ENCODE data around the gene KRTAP10-5.

DNA sequence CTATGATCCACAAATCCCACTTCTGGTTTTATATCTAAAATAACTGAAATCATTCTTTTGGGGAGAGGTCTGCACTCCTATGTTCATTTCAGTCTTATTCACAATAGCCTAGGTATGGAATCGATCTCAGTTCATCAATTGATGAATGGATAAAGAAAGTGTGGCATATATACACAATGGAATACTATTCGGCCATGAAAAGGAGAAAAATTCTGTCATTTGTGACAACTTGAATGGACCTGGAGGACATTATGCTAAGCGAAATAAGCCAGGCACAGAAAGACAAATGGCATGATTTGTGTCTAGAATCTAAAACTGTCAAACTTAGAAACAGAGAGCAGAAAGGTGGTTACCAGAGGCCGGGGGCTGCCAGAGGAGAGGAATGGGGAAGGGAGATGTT, 26.1 kb upstream of the KRTAP10-5 start:
- TF ChIP-seq POLR2AphosphoS5 (IDR thresholded peaks at IDR 0.05; ENCODE audit: low read depth, low read length) (no peak), SPI1 (IDR thresholded peaks at IDR 0.05; ENCODE audit: low read depth, low read length) (no peak), POLR2A (IDR thresholded peaks at IDR 0.05; ENCODE audit: low read depth, low read length) (no peak), POU2F2 (IDR thresholded peaks at IDR 0.05; ENCODE audit: low read depth, low read length) (no peak), PAX5 (IDR thresholded peaks at IDR 0.05; ENCODE audit: insufficient read depth, low read length, severe bottlenecking) (no peak), TAF1 (IDR thresholded peaks at IDR 0.05; ENCODE audit: low read depth, low read length) (no peak)

Measured in GM12891 (cell line).